BLaER1 (cell line): Measurements from ENCODE around the gene SSUH2.

Experiments used
- H3K27ac ChIP-seq: shearing (Covaris generic); formaldehyde crosslinking; 2 replicates; pipeline ENCODE4 v1.8.1; 2022
- H3K27me3 ChIP-seq: shearing (Covaris generic); formaldehyde crosslinking; 2 replicates; pipeline ENCODE4 v1.8.1; 2022
- H3K36me3 ChIP-seq: shearing (Covaris generic); formaldehyde crosslinking; 2 replicates; pipeline ENCODE4 v1.8.1; 2022
- H3K4me1 ChIP-seq: shearing (Covaris generic); formaldehyde crosslinking; 2 replicates; pipeline ENCODE4 v1.8.1; 2022
- H3K4me2 ChIP-seq: shearing (Covaris generic); formaldehyde crosslinking; 2 replicates; pipeline ENCODE4 v1.8.1; 2022
- H3K4me3 ChIP-seq: shearing (Covaris generic); formaldehyde crosslinking; 2 replicates; pipeline ENCODE4 v1.8.1; 2022
- H3K9ac ChIP-seq: shearing (Covaris generic); formaldehyde crosslinking; 2 replicates; pipeline ENCODE4 v1.8.1; 2022
- H3K9me3 ChIP-seq: shearing (Covaris generic); formaldehyde crosslinking; 2 replicates; pipeline ENCODE4 v1.8.1; 2022
- H4K20me1 ChIP-seq: shearing (Covaris generic); formaldehyde crosslinking; 2 replicates; pipeline ENCODE4 v1.8.1; 2022
- Cebpa-rat ChIP-seq: shearing (Covaris generic); IDR thresholded peaks from 2 replicates; pipeline ENCODE4 v1.8.1; 2022

Gene SSUH2

DNA sequence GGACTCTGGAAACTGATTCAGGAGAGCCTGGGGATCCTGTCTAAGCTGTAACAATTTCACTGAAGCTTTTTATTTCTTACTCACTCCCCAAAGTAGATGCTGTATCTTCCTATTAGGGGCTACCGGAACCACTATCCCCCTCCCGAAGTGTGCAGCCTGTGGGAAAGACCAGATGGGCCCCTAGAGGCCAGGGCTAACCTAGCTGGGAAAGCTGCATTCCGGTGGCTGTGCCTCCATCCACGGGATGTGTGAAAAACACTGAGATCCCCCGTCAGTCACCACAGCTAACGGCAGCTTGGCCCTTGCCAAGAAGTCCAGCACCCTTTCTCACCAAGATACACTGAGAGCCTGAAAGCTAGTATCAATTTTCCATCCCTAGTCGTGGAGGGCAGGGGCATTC lies 3.1 kb downstream of the SSUH2 start:
- no peak for TF ChIP-seq Cebpa-rat

DNA sequence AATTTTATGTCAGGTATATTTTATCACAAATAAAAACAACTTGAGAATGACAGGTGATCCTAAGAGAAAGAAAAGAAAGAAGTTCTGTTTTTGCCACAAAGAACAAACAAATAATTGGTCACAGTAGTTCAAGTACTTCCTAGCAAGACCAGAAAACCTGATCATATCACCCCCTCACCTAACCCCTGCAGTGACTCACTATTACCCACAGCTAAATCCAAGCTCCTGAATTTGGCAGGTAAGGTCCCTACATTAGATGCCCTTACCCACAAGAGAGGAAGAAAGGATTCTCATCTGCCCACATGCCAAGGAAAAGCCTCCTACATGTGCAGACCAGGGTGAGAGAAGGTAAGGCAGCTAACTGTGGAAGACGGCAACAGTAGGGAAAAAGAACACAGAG lies 4.4 kb downstream of the SSUH2 start:
- Histone ChIP-seq H3K27ac (no peak overlapping the region), H3K4me2 (no peak overlapping the region), H3K9ac (no peak overlapping the region), H3K4me1 (peaks cover 31% of the 10 kb centered on the region), H4K20me1 (no peaks in the 10 kb centered on the region), H3K9me3 (no peaks in the 10 kb centered on the region), H3K4me3 (no peak overlapping the region), H3K36me3 (no peaks in the 10 kb centered on the region), H3K27me3 (no peaks in the 10 kb centered on the region)
- TF ChIP-seq Cebpa-rat, result no peak

More for the DNA sequence above, 3.1 kb downstream of the SSUH2 start:
- Histone ChIP-seq H4K20me1 (no peaks in the 10 kb centered on the region), H3K27me3 (no peaks in the 10 kb centered on the region), H3K27ac (no peak overlapping the region), H3K4me1 (peaks cover 43% of the 10 kb centered on the region), H3K4me2 (no peak overlapping the region), H3K4me3 (no peak overlapping the region), H3K9ac (no peak overlapping the region), H3K9me3 (no peaks in the 10 kb centered on the region), H3K36me3 (no peaks in the 10 kb centered on the region)

- H3K9me3 ChIP-seq, result no peaks in the 10 kb centered on the region
- no peak overlapping the region for H3K9ac ChIP-seq
- no peak overlapping the region for H3K4me2 ChIP-seq
- H3K27me3 ChIP-seq, result no peaks in the 10 kb centered on the region
- peaks cover 25% of the 10 kb centered on the region for H3K4me1 ChIP-seq
- H3K27ac ChIP-seq, result no peak overlapping the region
- no peak overlapping the region for H3K4me3 ChIP-seq
- H3K36me3 ChIP-seq, result no peaks in the 10 kb centered on the region
- H4K20me1 ChIP-seq, result no peaks in the 10 kb centered on the region
- no peak for TF ChIP-seq Cebpa-rat
Observed at GRCh38 chr3:8639659-8640000, 5.0 kb downstream of the SSUH2 start.

- Histone ChIP-seq H3K27me3 (no peaks in the 10 kb centered on the region), H3K27ac (no peak overlapping the region; the same call in 1 of the 2 replicates), H3K4me1 (peaks cover 20% of the 10 kb centered on the region), H3K4me3 (no peak overlapping the region), H4K20me1 (no peaks in the 10 kb centered on the region), H3K9me3 (no peaks in the 10 kb centered on the region), H3K4me2 (peak overlapping the region; percentile 38), H3K36me3 (no peaks in the 10 kb centered on the region), H3K9ac (no peak overlapping the region)
- no peak for TF ChIP-seq Cebpa-rat
Observed at GRCh38 chr3:8638994-8639658, 5.5 kb downstream of the SSUH2 start.

- H3K9me3 ChIP-seq, result no peaks in the 10 kb centered on the region
- H3K27ac ChIP-seq, result no peak overlapping the region
- peaks cover 14% of the 10 kb centered on the region for H3K4me1 ChIP-seq
- no peaks in the 10 kb centered on the region for H3K27me3 ChIP-seq
- no peak overlapping the region for H3K9ac ChIP-seq
- TF ChIP-seq Cebpa-rat, result no peak
- no peaks in the 10 kb centered on the region for H4K20me1 ChIP-seq
- no peaks in the 10 kb centered on the region for H3K36me3 ChIP-seq
- no peak overlapping the region for H3K4me3 ChIP-seq
- no peak overlapping the region for H3K4me2 ChIP-seq
Observed at GRCh38 chr3:8637348-8637747, 7.2 kb downstream of the SSUH2 start.

DNA sequence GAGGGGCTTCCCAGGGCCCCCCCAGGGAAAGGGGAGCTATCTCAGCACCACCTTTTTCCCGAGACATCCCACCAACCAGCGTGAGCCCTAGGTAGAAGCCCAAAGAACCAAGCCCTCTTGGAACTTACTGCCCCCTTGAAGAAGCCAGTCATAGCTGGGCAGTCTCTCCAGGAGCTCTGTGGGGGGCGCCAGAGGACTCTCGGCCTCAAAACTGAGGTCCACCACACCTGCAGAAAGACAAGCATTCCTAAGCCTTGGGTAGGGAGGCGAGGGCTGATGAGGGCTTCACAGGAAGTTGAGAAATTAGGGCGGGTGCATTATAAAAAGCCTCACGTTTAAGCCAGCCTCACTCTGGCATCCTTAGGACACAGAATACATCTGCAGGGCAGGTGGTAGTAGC lies 9.0 kb downstream of the SSUH2 start:
- no peak for TF ChIP-seq Cebpa-rat
- Histone ChIP-seq H3K27me3 (no peaks in the 10 kb centered on the region), H3K36me3 (no peaks in the 10 kb centered on the region), H3K4me2 (no peak overlapping the region), H3K9me3 (no peaks in the 10 kb centered on the region), H3K9ac (no peak overlapping the region), H3K4me3 (no peak overlapping the region), H3K4me1 (peaks cover 14% of the 10 kb centered on the region), H3K27ac (no peak overlapping the region), H4K20me1 (no peaks in the 10 kb centered on the region)

GRCh38 chr3:8635125-8635524 lies 9.5 kb downstream of the SSUH2 start:
- H3K27me3 ChIP-seq, result no peaks in the 10 kb centered on the region
- H3K4me3 ChIP-seq, result no peak overlapping the region
- peaks cover 14% of the 10 kb centered on the region for H3K4me1 ChIP-seq
- no peak overlapping the region for H3K27ac ChIP-seq
- H4K20me1 ChIP-seq, result no peaks in the 10 kb centered on the region
- no peak overlapping the region for H3K9ac ChIP-seq
- no peaks in the 10 kb centered on the region for H3K9me3 ChIP-seq
- H3K36me3 ChIP-seq, result no peaks in the 10 kb centered on the region
- no peak overlapping the region for H3K4me2 ChIP-seq
- TF ChIP-seq Cebpa-rat, result no peak

- Histone ChIP-seq H3K27me3 (no peaks in the 10 kb centered on the region), H4K20me1 (no peaks in the 10 kb centered on the region), H3K4me3 (no peak overlapping the region), H3K4me1 (peaks cover 1% of the 10 kb centered on the region; the same call in 1 of the 2 replicates), H3K36me3 (no peaks in the 10 kb centered on the region), H3K4me2 (no peak overlapping the region), H3K9me3 (no peaks in the 10 kb centered on the region), H3K27ac (no peak overlapping the region), H3K9ac (no peak overlapping the region)
- no peak for TF ChIP-seq Cebpa-rat
Observed at GRCh38 chr3:8632402-8633237, 12.0 kb downstream of the SSUH2 start.

DNA sequence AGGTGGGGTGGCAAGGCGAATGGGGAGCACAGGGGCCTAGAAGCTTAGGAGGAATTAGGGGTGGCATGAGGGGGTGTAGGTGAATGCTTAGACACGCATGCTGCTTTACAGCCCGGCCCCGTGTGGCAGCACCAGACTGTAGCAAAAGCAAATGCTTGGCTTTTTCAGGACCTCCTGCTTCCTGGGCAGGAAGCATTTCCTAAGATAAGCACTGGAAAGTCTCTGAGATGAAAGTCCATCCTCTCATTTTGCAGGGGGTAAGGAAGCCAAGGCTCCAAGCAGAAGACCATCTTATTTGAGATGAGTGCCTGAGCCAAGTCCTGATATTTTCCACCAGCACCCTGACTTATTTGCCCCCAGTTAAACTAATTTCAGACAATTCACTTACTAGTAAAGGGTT lies 12.9 kb downstream of the SSUH2 start:
- H3K9me3 ChIP-seq, result no peaks in the 10 kb centered on the region
- H3K27ac ChIP-seq, result no peak overlapping the region
- no peak overlapping the region for H3K9ac ChIP-seq
- no peaks in the 10 kb centered on the region for H3K36me3 ChIP-seq
- peaks cover 11% of the 10 kb centered on the region for H3K4me1 ChIP-seq
- no peaks in the 10 kb centered on the region for H3K27me3 ChIP-seq
- H3K4me3 ChIP-seq, result no peak overlapping the region
- no peaks in the 10 kb centered on the region for H4K20me1 ChIP-seq
- H3K4me2 ChIP-seq, result no peak overlapping the region
- TF ChIP-seq Cebpa-rat, result no peak
